GM10266 (cell line): ENCODE results near the gene VCL.
"Not testable (repeated sequence)": the region's sequence is repeated elsewhere in the genome, so short reads cannot be mapped to it uniquely, and the experiment has no call there.

Experiments used
- DNase-seq: peaks from one replicate; pipeline ENCODE4 v3.0.0; 2012; ENCODE audit errors: extremely low spot score
- TF ChIP-seq, protein P1 (sequence below): IDR thresholded peaks from 2 replicates; pipeline ENCODE4 v1.5.1; 2012; ENCODE audit warnings: mild to moderate bottlenecking, low read depth; ENCODE audit not compliant: control insufficient read depth, insufficient read depth; ENCODE audit errors: missing control alignments

Gene VCL

GRCh38 chr10:74056050-74056818, 58.3 kb downstream of the VCL start:
- TF ChIP-seq, protein P1, sequence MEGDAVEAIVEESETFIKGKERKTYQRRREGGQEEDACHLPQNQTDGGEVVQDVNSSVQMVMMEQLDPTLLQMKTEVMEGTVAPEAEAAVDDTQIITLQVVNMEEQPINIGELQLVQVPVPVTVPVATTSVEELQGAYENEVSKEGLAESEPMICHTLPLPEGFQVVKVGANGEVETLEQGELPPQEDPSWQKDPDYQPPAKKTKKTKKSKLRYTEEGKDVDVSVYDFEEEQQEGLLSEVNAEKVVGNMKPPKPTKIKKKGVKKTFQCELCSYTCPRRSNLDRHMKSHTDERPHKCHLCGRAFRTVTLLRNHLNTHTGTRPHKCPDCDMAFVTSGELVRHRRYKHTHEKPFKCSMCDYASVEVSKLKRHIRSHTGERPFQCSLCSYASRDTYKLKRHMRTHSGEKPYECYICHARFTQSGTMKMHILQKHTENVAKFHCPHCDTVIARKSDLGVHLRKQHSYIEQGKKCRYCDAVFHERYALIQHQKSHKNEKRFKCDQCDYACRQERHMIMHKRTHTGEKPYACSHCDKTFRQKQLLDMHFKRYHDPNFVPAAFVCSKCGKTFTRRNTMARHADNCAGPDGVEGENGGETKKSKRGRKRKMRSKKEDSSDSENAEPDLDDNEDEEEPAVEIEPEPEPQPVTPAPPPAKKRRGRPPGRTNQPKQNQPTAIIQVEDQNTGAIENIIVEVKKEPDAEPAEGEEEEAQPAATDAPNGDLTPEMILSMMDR, result no peak
- peak; percentile 34 for DNase-seq

DNA sequence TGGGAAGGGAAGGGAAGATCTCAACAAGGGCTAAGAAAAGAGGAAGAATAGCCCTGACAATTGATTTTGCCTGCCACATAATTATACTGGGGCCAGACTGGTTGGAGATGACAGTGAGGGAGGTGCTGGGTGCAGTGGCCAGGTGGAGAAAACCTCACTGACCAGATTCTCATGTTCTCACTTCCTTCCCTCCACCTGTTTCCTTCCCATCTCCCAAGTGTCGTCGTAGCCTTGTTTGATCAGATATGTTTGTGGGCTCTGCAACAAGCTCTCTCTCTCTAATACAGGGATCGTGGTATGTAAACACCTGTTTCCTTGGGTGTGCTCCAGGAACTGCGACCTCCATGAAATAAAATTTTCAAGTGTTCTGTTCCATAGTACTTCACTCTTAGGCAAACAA, 60.2 kb downstream of the VCL start:
- TF ChIP-seq, protein P1, result no peak
- DNase-seq, result no peak

DNA sequence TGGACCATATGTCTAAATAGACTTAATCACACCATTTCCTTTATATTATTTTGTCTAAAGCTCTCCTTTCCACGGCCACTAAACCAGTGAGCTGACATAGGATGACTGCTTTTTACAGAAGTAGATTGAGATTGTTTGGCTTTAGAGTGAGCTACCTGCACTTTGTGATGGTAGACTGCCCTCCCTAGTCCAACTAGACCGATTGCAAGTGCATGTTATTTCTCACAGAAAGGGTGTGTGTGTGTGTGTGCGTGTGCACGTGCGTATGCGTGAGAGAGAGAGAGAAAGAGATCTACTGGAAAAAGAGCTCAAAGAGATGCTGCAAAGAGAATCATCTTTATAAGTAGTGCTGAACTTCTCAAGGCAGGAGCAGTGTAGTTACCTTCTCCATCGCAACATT, 60.7 kb downstream of the VCL start:
- TF ChIP-seq, protein P1, result peak; percentile 29
- DNase-seq, result peak; percentile 31

- TF ChIP-seq, protein P1, result no peak
- DNase-seq, result no peak
These were observed 63.2 kb downstream of the VCL start for GRCh38 chr10:74061104-74061503.

- DNase-seq, result not testable (repeated sequence)
These were observed 64.1 kb downstream of the VCL start for GRCh38 chr10:74061978-74062377.

DNA sequence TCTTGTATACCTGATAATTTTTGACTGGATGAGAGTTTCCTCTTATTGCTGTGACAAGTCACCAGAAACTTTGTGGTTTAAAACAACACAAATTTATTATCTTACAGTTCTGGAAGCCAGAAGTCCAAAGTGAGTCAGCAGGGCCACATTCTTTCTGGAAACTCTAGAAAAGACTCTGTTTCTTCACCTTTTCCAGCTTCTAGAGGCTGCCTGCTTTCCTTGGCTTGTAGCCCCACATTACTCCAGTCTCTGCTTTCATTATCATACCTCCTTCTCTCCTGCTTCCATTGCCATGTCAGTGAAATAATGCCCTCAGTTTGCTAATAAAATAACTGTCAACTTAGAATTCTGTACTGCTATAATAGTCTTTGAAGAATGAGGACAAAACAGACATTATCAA, 65.3 kb downstream of the VCL start:
- TF ChIP-seq, protein P1, result no peak
- no peak for DNase-seq

DNA sequence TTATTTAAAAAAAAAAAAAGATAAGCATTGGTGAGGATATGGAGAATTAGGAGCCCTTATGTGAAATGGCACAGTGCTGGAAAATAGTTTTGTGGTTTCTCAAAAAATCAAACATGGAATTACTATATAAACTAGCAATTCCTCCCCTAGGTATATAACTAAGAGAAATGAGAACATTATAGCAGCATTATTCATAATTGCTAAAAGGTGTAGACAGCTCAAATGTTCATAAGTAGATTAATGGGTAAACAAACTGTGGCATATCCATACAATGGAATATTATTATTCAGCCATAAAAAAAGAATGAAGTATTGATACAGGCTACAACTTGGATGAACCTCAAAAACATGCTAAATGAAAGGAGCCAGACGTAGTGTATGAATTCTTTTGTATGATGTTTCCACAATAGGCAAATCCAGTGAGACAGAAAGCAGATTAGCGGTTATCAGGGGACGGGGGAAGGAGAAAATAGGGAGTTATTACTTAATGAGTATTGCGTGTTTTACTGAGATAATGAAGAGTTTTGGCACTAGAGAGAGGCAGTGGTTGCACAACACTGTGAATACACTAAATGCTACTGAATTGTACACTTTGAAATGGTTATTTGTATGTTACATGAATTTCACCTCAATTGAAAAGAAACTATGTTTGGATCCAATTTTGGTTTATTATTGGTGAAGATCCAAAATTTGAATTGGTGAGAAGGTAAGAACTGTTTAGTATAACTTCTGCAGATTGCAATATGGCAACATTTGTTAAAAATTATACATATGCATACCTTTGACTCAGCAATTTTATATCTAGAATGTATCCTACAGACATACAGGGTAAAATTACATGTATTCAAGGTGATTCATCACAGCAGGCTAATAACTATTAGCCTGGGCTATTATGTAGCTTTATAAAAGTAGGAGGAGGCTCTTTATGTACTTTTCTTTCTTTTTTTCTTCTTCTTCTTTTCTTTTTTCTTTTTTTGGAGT, 69.7 kb downstream of the VCL start:
- TF ChIP-seq, protein P1, result no peak

More for the DNA sequence above, 69.7 kb downstream of the VCL start:
- DNase-seq, result no peak
